ENCODE measurements around the gene SS18L1. TPM values are rescaled to one million over a fixed set of nuclear protein-coding genes. Genes with fewer than 3 reads are reported as not detected.

Gene SS18L1
- total RNA-seq, 2 experiments from 2014 or later, result 19.5 to 23.0 TPM

DNA sequence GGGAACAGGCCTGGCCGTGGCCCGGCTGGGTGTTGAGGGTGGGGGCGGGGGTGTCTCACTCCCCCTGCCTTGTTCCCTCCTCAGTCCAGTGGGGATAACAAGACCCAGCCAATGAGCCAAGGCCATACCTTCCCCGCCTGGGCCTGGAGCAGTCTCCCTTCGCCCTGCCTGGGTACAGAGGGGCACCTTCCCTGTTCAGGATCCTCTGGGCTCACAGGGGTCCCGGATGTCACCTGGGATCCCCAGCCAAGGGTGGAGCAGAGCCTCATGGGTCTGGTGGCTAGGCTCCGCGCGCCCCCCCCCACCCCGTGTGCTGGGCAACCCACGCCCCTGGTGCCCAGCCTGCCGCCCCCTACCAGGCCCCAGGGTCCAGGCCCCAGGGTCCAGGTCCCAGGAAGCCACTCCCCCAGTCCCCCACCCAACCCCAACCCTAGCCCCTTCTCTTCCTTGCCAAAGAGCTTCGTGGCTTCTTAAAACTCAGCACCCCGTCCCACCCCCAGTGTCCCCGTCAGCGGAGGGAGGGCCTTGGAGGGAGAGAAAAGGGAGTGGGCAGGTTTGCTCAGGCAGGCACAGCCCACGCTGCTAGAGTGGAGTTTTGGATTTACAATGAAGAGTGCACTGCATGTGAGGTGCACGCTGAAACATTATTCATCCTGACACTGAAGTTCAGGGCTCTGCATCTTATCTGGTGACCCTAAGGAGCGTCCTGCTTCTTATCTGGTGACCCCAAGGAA, 64.7 kb downstream of the SS18L1 start:
- no peaks in the 10 kb centered on the region for H3K9me3 Mint-ChIP-seq (ENCODE audit: low read depth)
- no peaks in the 10 kb centered on the region for H3K27me3 Mint-ChIP-seq
- H3K27ac Mint-ChIP-seq, result no peak overlapping the region
- ATAC-seq (no peak), DNase-seq (no peak)
- H3K4me1 Mint-ChIP-seq, result no peaks in the 10 kb centered on the region
- CTCF ChIA-PET, result no interaction called here
- no peak overlapping the region for H3K4me3 Mint-ChIP-seq
- H3K36me3 Mint-ChIP-seq, result peaks cover under 1% of the 10 kb centered on the region

DNA sequence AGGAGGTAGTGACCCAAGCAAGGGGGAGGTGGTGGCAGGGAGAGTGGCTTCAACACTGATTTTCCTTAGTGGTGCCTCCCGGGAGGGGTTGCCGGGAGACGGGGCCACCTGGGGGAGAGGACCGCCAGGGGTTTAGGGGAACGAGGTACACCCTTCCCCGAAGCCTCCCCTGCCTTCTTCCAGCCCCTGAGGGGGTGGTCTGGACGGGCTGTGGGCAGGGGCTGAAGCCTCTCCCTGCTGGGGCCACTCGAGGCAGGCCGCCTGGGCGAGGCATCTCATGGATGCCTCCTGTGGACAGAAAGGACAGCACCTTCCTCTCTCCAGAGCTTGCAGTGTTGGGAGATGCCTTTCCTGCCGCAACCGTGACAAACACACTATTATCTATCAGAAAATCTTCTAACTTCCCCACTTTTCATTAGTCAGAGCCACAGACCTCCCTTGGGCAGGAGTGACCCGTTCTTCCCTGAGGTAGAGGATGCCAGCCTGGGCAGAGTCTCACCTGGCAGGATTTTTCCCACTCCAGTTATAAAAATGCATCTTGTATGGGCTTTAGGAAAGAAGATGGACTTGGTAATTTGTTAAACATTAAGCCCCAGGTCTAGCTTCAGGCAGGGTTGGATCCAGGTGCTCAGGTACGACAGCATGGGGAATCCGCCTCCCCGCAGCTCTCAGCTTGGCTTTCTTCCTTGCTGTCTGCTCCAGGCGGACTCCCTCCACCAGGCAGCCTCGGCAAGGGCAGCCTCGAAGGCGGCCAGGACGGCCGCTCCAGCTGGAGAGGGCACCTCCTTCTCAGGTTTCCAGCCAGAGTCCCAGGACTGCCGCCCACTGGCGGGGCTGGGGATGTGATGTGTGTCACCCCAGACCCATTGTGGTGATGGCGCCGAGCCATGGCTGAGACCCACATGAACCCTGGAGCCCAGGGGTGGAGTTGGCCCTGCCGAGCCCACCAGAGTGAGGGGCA, 65.5 kb downstream of the SS18L1 start:
- DNase-seq (no peak), ATAC-seq (no peak)
- Mint-ChIP-seq H3K27ac (no peak overlapping the region), H3K9me3 (ENCODE audit: low read depth) (no peaks in the 10 kb centered on the region), H3K36me3 (no peaks in the 10 kb centered on the region), H3K27me3 (no peaks in the 10 kb centered on the region), H3K4me1 (no peaks in the 10 kb centered on the region), H3K4me3 (no peak overlapping the region)
- CTCF ChIA-PET, result no interaction called here

DNA sequence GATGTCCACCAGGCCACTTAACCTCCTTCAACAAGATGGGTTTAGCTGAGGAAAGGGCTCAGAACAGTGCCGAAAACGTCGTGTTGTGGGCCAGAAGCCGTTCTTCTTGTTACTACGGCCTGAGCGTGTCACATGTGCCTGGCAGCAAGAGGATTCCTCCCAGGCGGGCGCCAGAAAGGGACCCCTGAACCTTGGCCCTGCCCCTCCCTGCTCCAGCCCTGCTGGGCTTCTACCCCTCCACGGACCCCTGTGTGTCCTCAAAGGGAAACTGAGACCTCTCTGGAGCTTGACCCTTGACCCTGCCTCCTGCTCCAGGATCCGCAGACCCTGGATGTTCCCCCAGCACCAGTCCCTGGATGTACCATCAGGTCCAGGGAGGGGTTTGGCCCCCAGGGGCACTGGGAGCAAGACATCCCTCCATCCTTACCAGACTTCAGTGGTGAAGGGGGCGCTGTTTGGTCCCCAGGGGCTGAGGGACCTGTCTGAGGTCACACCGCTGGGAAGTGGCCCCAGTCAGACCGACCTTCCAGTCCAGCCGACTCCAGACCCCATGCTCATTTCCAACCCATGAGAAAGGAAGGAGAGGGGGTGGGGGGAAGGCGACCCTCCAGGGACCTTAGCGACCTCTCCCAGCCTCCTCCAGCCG, 66.4 kb downstream of the SS18L1 start:
- Mint-ChIP-seq H3K36me3 (no peaks in the 10 kb centered on the region), H3K27me3 (no peaks in the 10 kb centered on the region), H3K4me1 (no peaks in the 10 kb centered on the region), H3K9me3 (ENCODE audit: low read depth) (no peaks in the 10 kb centered on the region), H3K4me3 (no peak overlapping the region), H3K27ac (no peak overlapping the region)
- ATAC-seq (no peak), DNase-seq (no peak)
- CTCF ChIA-PET, result no interaction called here

DNA sequence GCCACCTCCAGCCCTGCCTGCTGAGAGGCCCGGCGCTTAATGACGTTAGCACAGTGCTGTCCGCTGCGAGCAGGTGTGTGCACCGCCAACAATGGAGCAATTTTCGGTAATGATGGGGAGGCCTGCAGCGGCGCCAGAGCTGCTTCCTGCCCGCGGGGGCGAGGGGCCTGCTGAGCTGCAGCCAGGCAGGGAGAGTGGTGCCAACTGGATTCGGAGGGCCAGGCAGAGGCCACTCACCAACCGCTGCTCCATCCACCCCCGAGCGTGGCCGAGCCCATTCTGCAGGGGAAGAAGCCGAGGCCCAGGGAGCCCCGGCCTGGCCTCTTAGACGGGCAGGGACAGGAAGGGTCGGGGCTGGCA, 66.9 kb downstream of the SS18L1 start:
- no peaks in the 10 kb centered on the region for H3K27me3 Mint-ChIP-seq
- no peak for ATAC-seq
- DNase-seq, result no peak
- no peak overlapping the region for H3K4me3 Mint-ChIP-seq
- no peak overlapping the region for H3K27ac Mint-ChIP-seq
- no peaks in the 10 kb centered on the region for H3K9me3 Mint-ChIP-seq (ENCODE audit: low read depth)
- no peaks in the 10 kb centered on the region for H3K4me1 Mint-ChIP-seq
- CTCF ChIA-PET, result no interaction called here
- no peaks in the 10 kb centered on the region for H3K36me3 Mint-ChIP-seq

DNA sequence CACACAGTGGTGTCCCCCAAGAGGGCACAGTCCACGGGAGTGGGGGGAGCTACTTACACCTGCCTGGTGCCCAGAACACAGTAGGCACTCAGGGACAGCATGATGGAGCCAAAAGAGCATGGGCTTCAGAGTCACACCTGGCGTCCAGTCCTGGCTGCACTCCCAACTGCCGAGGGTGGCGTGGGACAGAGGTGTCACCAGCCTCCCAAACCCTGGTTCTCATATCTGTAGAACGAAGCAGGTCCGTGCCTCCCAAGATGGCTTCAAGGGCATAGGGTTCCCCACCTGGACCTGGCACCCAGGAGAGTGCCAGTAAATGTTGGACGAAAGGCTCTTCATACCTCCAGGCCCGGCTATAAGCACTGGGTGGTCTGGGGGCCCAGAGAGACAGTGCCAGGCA, 67.6 kb downstream of the SS18L1 start:
- CTCF ChIA-PET, result no interaction called here
- no peak overlapping the region for H3K4me3 Mint-ChIP-seq
- H3K9me3 Mint-ChIP-seq (ENCODE audit: low read depth), result no peaks in the 10 kb centered on the region
- H3K27ac Mint-ChIP-seq, result no peak overlapping the region
- H3K4me1 Mint-ChIP-seq, result no peaks in the 10 kb centered on the region
- no peak for ATAC-seq
- no peak for DNase-seq
- H3K27me3 Mint-ChIP-seq, result no peaks in the 10 kb centered on the region
- no peaks in the 10 kb centered on the region for H3K36me3 Mint-ChIP-seq

DNA sequence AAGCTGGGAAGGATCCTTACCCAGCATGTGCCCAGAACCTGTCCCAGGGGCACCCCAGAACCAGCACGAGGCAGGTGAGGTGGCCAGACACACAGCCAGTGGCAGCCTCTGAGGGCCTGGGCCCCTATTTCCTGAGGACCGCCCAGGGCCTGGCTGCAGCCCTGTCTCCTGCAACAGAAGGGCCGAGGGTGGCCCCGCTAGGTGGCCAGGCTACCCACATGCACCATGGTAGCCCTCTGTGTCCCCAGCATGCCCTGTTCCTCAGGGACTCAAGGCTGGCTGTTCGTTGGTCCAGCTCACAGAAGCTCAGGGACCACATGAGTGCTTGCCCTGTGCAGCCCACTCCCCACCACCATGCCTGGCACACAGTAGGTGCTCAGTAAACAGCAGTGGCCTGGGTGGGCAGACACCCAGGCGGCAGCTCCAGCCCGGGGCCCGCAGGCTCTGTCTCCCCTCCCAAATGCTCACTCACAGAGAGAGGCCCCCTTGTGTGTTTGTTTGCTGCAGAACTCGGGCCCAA, 68.3 kb downstream of the SS18L1 start:
- H3K9me3 Mint-ChIP-seq (ENCODE audit: low read depth), result no peaks in the 10 kb centered on the region

DNA sequence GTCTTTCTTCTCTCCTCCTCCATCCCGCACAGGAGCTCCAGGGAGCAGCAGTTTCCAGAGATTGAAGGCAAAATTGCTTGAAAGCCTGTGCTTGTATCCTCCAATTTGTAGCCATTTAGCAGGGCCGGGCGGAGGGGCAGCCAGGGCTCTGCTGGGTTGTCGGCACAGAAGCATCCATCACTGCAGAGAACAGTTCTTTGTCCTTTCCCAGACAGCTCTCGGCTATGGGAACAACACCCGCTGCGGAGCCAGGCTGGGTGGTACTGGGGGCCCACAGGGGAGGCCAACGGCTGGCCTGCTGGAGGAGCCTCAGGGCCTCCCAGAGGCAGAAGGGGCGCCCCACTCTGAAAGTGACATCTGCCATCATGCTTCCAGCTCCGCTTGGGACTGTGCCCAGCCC, 68.7 kb downstream of the SS18L1 start:
- CTCF ChIA-PET, result no interaction called here
- H3K9me3 Mint-ChIP-seq (ENCODE audit: low read depth), result no peaks in the 10 kb centered on the region
- H3K27ac Mint-ChIP-seq, result no peak overlapping the region
- no peaks in the 10 kb centered on the region for H3K4me1 Mint-ChIP-seq
- ATAC-seq, result no peak
- H3K27me3 Mint-ChIP-seq, result no peaks in the 10 kb centered on the region
- no peak for DNase-seq
- H3K36me3 Mint-ChIP-seq, result no peaks in the 10 kb centered on the region
- H3K4me3 Mint-ChIP-seq, result no peak overlapping the region

More for the DNA sequence above, 68.3 kb downstream of the SS18L1 start:
- H3K36me3 Mint-ChIP-seq, result no peaks in the 10 kb centered on the region
- DNase-seq (no peak), ATAC-seq (no peak)
- no peak overlapping the region for H3K4me3 Mint-ChIP-seq
- H3K27me3 Mint-ChIP-seq, result no peaks in the 10 kb centered on the region
- CTCF ChIA-PET, result no interaction called here
- no peaks in the 10 kb centered on the region for H3K4me1 Mint-ChIP-seq
- H3K27ac Mint-ChIP-seq, result no peak overlapping the region

DNA sequence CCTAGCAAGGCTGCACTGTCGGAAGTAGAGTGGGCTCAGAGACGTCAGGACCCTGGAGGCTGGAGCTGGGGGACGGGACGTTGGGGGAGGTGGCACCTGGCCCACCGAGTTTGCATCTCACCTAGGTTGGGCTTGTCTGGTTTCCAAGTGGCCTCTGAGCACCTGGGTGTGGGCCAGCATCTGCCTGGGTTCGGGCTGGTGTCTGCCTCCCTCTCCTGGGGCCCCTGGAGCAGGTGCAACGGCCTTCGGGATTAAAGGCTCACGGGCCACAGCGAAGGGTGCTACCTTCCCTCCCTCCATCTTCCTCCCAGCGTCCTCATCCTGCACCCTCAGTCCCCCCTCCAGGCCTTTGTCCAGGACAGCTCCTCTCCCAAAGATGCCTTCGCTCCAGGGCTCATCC, 70.5 kb downstream of the SS18L1 start:
- no peak overlapping the region for H3K27ac Mint-ChIP-seq
- no peaks in the 10 kb centered on the region for H3K4me1 Mint-ChIP-seq
- H3K4me3 Mint-ChIP-seq, result no peak overlapping the region
- peaks cover 14% of the 10 kb centered on the region for H3K27me3 Mint-ChIP-seq
- CTCF ChIA-PET, result no interaction called here
- no peaks in the 10 kb centered on the region for H3K9me3 Mint-ChIP-seq (ENCODE audit: low read depth)
- ATAC-seq (no peak), DNase-seq (no peak)
- H3K36me3 Mint-ChIP-seq, result no peaks in the 10 kb centered on the region

DNA sequence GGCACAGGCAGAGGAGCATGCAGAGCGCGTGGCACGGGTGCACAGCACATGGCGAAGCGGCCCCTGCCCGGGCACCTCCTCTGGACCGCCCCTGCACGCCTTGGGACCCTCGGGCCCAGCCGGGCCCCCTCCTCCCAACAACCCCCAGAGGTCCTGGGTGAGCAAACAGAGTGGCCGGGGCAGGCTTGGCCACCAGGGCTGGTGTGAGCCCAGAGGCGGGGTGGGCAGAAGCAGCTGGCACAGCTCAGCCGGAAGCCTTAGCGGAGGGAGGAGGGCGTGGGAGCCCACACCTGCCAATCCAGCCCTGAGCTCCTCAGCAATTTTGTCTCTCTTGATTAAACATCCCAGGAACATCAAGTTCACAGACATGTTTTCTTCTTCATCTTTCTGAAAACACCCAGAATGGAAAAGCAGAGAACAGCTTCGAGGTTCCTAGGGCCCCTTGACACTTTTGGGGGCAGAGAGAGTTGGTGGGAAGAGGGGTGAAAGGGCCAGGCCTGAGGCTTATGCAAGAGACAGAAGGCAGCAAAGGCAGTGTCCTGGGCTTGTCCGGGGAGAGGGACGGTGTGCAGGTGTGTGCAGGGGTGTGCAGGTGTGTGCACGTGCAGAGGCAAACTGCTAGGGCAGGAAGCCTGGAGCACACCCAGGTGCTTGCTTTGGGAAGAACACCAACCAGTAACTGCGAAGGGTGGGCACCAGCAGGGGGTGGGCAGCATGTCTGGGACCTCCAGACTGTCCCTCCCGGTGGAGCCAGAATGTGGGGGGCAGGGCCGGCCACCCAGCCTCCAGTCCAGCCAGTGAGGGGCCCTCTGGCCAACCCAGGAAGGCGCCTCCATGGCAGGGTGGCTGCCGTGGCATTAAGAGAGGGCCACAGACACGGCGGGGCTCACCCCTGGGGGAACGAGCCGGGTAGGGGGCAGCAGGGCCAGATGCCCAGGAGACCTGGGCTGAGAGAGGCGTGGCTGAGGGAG, 71.7 kb downstream of the SS18L1 start:
- H3K27me3 Mint-ChIP-seq, result peaks cover 16% of the 10 kb centered on the region
- no peaks in the 10 kb centered on the region for H3K36me3 Mint-ChIP-seq
- DNase-seq, result no peak
- no peaks in the 10 kb centered on the region for H3K4me1 Mint-ChIP-seq
- H3K9me3 Mint-ChIP-seq (ENCODE audit: low read depth), result no peaks in the 10 kb centered on the region
- no peak overlapping the region for H3K27ac Mint-ChIP-seq
- CTCF ChIA-PET, result no interaction called here
- no peak for ATAC-seq
- no peak overlapping the region for H3K4me3 Mint-ChIP-seq

DNA sequence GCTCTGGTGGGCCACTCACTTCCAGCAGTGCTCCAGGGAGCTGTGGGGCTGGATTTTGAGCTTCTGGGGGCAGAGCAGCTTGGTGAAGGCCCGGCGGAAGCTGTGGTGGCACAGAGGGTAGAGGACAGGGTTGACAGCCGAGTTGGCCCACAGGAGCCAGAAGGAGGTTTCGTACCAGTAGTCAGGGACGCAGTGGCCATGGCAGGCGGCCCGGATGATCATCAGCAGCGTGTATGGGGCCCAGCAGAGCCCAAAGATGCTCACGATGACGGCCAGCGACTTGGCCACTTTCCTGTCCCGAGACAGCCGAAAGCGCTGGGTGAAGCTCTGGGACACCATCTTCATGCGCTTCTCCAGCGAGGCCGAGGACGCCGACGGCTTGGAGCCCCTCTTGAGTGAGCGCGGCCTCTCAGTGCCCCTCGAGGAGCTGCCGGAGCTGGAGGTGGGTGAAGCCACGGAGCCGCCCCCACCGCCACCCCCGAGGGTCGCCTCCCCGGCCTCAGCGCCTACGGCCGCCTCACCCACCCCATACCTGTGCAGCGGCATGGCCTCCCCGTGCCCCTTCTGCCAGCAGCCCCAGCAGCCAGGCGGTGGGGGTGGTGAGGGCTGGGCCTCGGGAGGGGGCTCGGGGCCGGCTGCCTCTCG, 72.5 kb downstream of the SS18L1 start:
- ATAC-seq, result no peak

DNA sequence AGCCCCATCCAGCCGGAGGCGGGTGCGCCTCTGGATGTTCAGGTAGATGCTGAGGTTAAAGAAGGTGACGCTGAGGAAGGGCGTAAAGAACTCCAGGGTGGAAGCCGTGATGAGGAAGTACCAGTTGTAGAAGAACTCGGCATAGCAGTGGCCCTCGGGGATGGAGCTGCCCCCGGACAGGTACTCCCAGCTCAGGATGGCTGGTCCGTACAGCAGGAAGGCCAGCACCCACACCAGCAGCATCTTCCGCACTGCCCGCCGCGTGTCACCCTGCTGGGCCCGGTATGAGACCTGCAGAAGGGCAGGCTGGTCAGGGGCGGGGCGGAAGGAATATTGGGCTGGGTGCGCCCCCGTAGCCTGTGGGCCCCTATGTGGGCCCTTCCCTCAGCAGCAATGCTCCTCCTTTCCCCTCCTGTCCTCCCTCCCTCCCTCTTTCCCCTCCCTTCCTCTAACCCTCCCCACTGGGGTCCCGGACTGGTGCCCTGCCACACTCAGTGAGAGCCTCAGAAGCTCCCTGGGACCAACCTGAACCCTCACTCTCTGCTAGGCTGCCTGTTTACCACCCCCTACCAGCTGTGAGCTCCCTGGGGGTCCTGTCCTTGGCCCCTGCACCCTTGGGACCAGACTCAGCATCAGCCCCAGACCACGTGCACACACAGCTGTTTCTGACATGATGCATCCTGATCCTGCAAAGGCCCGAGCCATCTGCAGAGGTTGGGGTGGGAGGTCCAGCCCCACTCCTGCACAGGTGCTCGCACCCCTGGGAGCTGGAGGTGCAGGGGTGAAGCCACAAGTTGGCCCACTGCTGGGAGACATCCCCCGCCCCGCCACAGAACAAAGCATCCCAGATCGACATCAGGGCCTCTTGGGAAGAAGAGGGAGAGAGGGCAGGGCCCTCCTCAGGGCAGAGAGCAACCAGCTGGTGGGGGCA, 73.3 kb downstream of the SS18L1 start:
- Mint-ChIP-seq H3K36me3 (no peaks in the 10 kb centered on the region), H3K9me3 (ENCODE audit: low read depth) (no peaks in the 10 kb centered on the region), H3K27me3 (peaks cover 29% of the 10 kb centered on the region), H3K27ac (no peak overlapping the region), H3K4me1 (no peaks in the 10 kb centered on the region), H3K4me3 (no peak overlapping the region)
- ATAC-seq (no peak), DNase-seq (no peak)
- CTCF ChIA-PET, result no interaction called here

More for the DNA sequence above, 72.5 kb downstream of the SS18L1 start:
- CTCF ChIA-PET, result no interaction called here
- DNase-seq, result no peak
- peaks cover 22% of the 10 kb centered on the region for H3K27me3 Mint-ChIP-seq
- no peaks in the 10 kb centered on the region for H3K9me3 Mint-ChIP-seq (ENCODE audit: low read depth)
- no peaks in the 10 kb centered on the region for H3K4me1 Mint-ChIP-seq
- H3K4me3 Mint-ChIP-seq, result no peak overlapping the region
- no peak overlapping the region for H3K27ac Mint-ChIP-seq
- H3K36me3 Mint-ChIP-seq, result no peaks in the 10 kb centered on the region
